SU-DHL-6 (cell line): ENCODE measurements around the gene SBNO2.
A peak's percentile ranks its signal among the peaks of the same experiment; 100 is the strongest.

Experiments
- H2AFZ ChIP-seq: fragments of 200-600 bp; sonication (generic); 2 replicates; pipeline ENCODE4 v1.6.1; 2014; ENCODE audit warnings: low read depth, mild to moderate bottlenecking, moderate library complexity, mixed read lengths, antibody characterized with exemption, low read length; ENCODE audit not compliant: severe bottlenecking
- H3F3A ChIP-seq: fragments of 200-600 bp; shearing (Covaris generic); 2 replicates; pipeline ENCODE4 v1.6.0; 2016; ENCODE audit warnings: antibody characterized with exemption, mild to moderate bottlenecking; ENCODE audit not compliant: insufficient read depth
- H3K27ac ChIP-seq: fragments of 200-600 bp; sonication (generic); 2 replicates; pipeline ENCODE4 v1.5.1; 2016; ENCODE audit warnings: low read depth, mild to moderate bottlenecking, low read length, moderate library complexity, mixed read lengths
- H3K27me3 ChIP-seq: fragments of 200-600 bp; sonication (generic), shearing (Covaris generic); 2 replicates; pipeline ENCODE4 v1.6.0; 2014; ENCODE audit warnings: mild to moderate bottlenecking, low read length
- H3K36me3 ChIP-seq: fragments of 200-600 bp; sonication (generic); 2 replicates; pipeline ENCODE4 v1.6.1; 2014; ENCODE audit warnings: mild to moderate bottlenecking, low read length, mixed read lengths
- H3K4me2 ChIP-seq: fragments of 300-600, 200-600 bp; shearing (Covaris generic), sonication (generic); 2 replicates; pipeline ENCODE4 v1.6.0; 2014; ENCODE audit warnings: low read length, low read depth, mild to moderate bottlenecking; ENCODE audit not compliant: poor library complexity, severe bottlenecking
- H3K4me3 ChIP-seq: fragments of 200-600 bp; sonication (generic); 2 replicates; pipeline ENCODE4 v1.5.1; 2014; ENCODE audit warnings: antibody characterized with exemption, low read length, mild to moderate bottlenecking, mixed read lengths; ENCODE audit not compliant: insufficient read depth, poor library complexity, severe bottlenecking
- H3K79me2 ChIP-seq: fragments of 200-600 bp; sonication (generic); 2 replicates; pipeline ENCODE4 v1.6.1; 2014; ENCODE audit warnings: mild to moderate bottlenecking, low read length, moderate library complexity; ENCODE audit not compliant: insufficient read depth
- H3K9ac ChIP-seq: fragments of 200-600 bp; sonication (generic); 2 replicates; pipeline ENCODE4 v1.7.0; 2014; ENCODE audit warnings: mild to moderate bottlenecking, low read length
- H3K9me2 ChIP-seq: fragments of 200-600 bp; sonication (generic); replicated peaks from 2 replicates; pipeline ENCODE4 v1.6.1; 2014; ENCODE audit warnings: low read length; ENCODE audit not compliant: insufficient read depth
- H3K9me3 ChIP-seq: fragments of 200-600 bp; sonication (generic); 2 replicates; pipeline ENCODE4 v1.6.1; 2014; ENCODE audit warnings: low read length, mixed read lengths; ENCODE audit not compliant: insufficient read depth
- H4K20me1 ChIP-seq: fragments of 200-600 bp; sonication (generic); 2 replicates; pipeline ENCODE4 v1.6.1; 2014; ENCODE audit warnings: low read depth, mild to moderate bottlenecking, antibody characterized with exemption, low read length, moderate library complexity, mixed read lengths
- CTCF ChIP-seq: fragments of 200-600 bp; sonication (generic); IDR thresholded peaks from one replicate; pipeline ENCODE4 v1.5.1; 2017; ENCODE audit warnings: antibody characterized with exemption, mild to moderate bottlenecking, low read length, moderate library complexity; ENCODE audit not compliant: insufficient read depth, poor library complexity, severe bottlenecking
- EZH2phosphoT487 ChIP-seq: fragments of 200-600 bp; sonication (generic), shearing (Covaris generic); conservative IDR thresholded peaks from 2 replicates; pipeline ENCODE4 v1.6.1; 2018; ENCODE audit warnings: mild to moderate bottlenecking, antibody characterized with exemption, low read length, moderate library complexity, mixed read lengths

The SBNO2 gene

DNA sequence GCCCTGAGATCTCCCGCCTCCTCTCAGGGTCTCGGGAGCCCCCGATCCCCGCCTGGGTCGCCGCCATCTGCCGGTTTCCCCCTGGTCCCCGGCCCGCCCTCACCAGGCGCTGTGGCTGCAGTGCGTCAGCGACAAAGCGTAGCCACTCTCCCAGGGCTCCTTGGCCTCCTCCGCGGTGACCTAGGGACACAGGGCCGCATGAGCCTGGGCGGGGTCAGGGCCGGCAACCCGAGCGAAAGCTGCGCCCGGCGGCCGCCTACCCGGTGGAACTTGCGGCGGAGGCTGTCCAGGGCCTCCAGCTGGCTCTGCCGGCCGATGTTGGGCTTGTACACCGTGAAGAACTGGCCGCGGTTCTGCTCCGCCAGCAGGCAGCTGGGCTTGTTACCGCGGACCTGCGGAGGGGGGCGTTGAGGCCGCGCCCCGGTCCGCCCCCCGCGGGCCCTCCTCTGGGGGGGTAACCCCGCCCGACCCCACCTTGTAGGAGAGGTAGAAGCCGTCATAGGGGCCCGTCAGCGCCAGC is 65.0 kb downstream of the SBNO2 start:
- H3K9ac ChIP-seq, result no peak overlapping the region
- no peaks in the 10 kb centered on the region for H3K9me3 ChIP-seq
- no peaks in the 10 kb centered on the region for H3K27me3 ChIP-seq
- H3F3A ChIP-seq, result no peaks in the 10 kb centered on the region; the same call in 1 of the 2 replicates
- H3K9me2 ChIP-seq, result no peaks in the 10 kb centered on the region
- no peak overlapping the region for H3K27ac ChIP-seq
- H2AFZ ChIP-seq, result no peak overlapping the region
- no peak for TF ChIP-seq CTCF
- no peak for TF ChIP-seq EZH2phosphoT487
- H3K4me2 ChIP-seq, result no peak overlapping the region
- no peaks in the 10 kb centered on the region for H3K79me2 ChIP-seq
- no peaks in the 10 kb centered on the region for H3K36me3 ChIP-seq
- H4K20me1 ChIP-seq, result no peaks in the 10 kb centered on the region
- no peak overlapping the region for H3K4me3 ChIP-seq

DNA sequence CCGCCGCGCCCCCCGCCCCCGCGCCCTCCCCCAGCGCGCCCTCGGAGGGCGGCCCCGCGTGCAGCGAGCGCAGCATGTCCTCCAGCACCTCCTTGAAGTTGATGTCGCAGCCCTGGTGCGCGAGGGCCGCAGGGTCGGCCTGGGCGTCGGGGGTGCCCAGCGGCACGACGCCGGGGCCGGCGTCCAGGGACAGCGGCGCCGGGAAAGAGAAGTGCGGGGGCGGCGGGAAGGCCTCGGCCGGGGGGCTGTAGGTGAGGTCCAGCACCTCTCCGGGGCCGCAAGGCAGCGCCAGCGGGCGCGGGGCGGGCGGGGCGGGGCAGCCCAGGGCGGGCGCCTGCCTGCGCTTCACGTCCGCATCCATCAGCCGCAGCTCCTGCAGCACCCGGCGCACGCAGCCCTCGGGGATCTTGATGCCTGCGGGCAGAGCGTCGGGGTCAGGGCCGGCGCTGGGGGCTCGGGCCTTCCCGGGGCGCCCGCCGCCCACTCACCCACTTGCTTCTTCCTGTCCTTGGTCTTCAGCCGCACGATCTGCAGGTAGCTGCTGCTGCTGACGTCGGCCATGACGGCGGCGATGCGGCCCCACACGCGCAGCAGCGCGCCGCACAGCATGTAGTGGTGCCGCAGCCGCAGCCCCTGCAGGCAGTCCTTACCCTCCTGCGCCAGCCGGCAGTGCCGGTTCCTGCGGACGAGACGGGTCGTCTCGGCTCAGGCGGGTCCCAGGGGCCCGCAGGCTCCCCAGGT is 65.6 kb downstream of the SBNO2 start:
- Histone ChIP-seq H2AFZ (no peak overlapping the region), H3K27ac (no peak overlapping the region), H3K9me2 (no peaks in the 10 kb centered on the region), H3K79me2 (no peaks in the 10 kb centered on the region), H3K9me3 (no peaks in the 10 kb centered on the region), H3K27me3 (no peaks in the 10 kb centered on the region), H3K4me3 (no peak overlapping the region), H4K20me1 (no peaks in the 10 kb centered on the region), H3K4me2 (no peak overlapping the region), H3K9ac (no peak overlapping the region), H3F3A (no peaks in the 10 kb centered on the region; the same call in 1 of the 2 replicates), H3K36me3 (no peaks in the 10 kb centered on the region)
- TF ChIP-seq CTCF, result no peak
- TF ChIP-seq EZH2phosphoT487, result no peak

DNA sequence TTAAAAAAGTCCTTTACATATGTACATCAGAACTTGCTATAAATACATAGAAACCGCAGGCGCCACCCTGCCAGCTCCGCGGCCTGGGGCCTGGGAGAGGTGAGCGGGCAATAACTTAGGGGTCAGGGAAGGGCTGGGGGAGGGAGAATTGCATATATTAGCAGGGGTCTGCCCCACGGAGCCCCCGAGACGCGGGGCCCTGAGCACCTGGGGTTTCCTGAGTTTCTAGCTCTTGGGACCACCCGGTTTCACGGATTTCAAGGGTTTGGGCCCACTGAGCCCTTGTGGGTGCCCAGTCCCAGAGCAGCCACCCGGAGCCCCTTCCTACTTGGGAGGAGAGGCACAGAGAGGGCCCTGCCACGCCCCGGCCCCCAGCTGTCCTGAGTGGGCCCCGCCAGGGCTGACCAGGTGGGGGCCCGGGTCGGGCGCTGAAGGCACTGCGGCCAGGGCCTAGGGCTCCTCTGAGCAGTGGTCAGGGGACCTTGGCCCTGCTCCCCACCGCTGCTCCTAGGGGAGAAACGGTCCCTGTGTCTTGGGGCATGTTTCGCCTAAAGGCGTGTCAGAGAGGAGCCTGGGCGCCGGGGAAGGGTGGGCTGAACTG is 66.3 kb downstream of the SBNO2 start:
- H3K4me3 ChIP-seq, result no peak overlapping the region
- no peaks in the 10 kb centered on the region for H3K79me2 ChIP-seq
- H3K4me2 ChIP-seq, result no peak overlapping the region
- H3K9me3 ChIP-seq, result no peaks in the 10 kb centered on the region
- no peaks in the 10 kb centered on the region for H3K9me2 ChIP-seq
- H4K20me1 ChIP-seq, result no peaks in the 10 kb centered on the region
- H2AFZ ChIP-seq, result no peak overlapping the region
- H3K36me3 ChIP-seq, result no peaks in the 10 kb centered on the region
- no peak for TF ChIP-seq CTCF
- H3K9ac ChIP-seq, result no peak overlapping the region
- H3F3A ChIP-seq, result no peaks in the 10 kb centered on the region; the same call in 1 of the 2 replicates
- 0 out of 2 replicates have a peak overlapping the region, but pooled peaks have one; percentile 11 for H3K27ac ChIP-seq
- H3K27me3 ChIP-seq, result no peaks in the 10 kb centered on the region
